WI38 (cell line): ENCODE data around the gene KYAT1.
A peak's percentile ranks its signal among the peaks of the same experiment; 100 is the strongest.

Experiments
- H3K4me3 ChIP-seq: 2 replicates; pipeline ENCODE4 v1.5.1; 2011; ENCODE audit warnings: low read depth, mild to moderate bottlenecking, control low read depth, low read length
- TF ChIP-seq, protein P1 (sequence below): IDR thresholded peaks from 2 replicates; pipeline ENCODE4 v1.5.1; 2012; ENCODE audit warnings: low read depth, mild to moderate bottlenecking, control low read depth, low read length

KYAT1 gene

DNA sequence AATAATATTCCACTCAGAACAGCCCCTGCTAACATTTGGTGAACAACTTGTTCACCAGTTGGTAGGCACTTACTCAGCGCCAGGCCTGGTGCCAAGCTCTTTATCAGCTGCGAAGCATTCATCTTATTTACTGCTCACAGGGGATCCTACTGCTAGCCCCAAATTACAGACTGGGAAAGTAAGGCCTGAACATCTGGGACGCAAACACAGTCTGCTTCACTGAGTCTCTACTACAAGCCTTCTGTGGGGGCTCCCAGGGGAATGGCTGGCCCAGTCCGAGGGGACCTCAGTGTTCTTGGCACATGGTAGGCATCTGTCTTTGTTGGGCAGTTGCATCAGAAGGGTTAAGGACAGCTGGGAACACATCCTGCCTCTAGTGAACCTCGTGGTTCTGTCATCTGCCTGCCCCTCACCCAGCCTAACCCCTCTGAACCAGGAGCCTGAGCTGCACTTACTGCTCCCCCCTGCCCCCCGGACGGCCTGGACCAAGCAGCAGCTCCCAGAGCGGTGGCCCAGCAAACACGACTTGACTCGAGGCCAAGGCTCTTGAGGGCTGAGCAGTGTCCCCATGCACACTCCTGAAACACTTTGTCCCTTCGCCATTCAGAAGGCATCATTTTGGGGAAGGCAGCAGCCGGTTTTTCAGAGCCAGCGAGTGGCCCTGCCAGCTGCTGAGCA lies 38.8 kb upstream of the KYAT1 start, which contains the start of gene PHYHD1:
Gene PHYHD1, plus strand, starts transcription at position 602 of the 678 bp plus-strand sequence. CDS start 1,342 bp downstream, outside the sequence.
- H3K4me3 ChIP-seq: peak within 1 kb of the TSS; percentile 62
- TF ChIP-seq, protein P1, sequence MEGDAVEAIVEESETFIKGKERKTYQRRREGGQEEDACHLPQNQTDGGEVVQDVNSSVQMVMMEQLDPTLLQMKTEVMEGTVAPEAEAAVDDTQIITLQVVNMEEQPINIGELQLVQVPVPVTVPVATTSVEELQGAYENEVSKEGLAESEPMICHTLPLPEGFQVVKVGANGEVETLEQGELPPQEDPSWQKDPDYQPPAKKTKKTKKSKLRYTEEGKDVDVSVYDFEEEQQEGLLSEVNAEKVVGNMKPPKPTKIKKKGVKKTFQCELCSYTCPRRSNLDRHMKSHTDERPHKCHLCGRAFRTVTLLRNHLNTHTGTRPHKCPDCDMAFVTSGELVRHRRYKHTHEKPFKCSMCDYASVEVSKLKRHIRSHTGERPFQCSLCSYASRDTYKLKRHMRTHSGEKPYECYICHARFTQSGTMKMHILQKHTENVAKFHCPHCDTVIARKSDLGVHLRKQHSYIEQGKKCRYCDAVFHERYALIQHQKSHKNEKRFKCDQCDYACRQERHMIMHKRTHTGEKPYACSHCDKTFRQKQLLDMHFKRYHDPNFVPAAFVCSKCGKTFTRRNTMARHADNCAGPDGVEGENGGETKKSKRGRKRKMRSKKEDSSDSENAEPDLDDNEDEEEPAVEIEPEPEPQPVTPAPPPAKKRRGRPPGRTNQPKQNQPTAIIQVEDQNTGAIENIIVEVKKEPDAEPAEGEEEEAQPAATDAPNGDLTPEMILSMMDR: no peak

DNA sequence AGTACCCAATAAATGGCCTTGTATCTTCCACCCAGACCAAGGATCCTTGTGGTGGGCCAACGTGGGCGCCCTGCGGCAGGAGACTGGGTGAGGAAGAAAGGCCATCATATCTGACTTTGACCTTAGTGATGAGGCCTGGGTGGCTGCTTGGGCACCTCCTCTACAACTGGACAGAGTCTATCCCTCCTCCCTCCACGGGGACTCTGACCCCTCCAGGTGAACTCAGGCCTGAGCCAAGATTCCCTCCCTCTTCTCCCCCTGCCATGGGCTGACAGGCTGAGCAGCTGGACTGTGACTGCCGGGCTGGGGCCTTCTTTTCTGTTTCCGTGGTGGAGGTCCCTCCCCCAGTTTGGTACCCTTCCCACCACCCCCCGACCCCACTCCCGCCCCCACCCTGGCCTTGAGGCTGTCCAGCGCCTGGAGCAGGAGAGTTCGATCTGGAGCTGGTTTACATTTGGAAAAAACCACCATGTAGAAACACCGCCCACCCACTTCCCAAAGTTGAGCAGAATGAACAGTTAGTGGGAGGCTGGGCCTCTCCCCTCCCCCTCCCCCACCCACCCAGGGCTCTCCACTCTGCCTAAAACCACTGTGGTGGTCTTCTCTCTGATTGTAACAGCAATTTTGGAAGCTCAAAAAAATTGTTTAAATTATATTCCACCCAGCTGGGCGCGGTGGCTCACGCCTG lies 37.8 kb upstream of the KYAT1 start:
- TF ChIP-seq, protein P1: no peak
- no peak overlapping the region for H3K4me3 ChIP-seq

DNA sequence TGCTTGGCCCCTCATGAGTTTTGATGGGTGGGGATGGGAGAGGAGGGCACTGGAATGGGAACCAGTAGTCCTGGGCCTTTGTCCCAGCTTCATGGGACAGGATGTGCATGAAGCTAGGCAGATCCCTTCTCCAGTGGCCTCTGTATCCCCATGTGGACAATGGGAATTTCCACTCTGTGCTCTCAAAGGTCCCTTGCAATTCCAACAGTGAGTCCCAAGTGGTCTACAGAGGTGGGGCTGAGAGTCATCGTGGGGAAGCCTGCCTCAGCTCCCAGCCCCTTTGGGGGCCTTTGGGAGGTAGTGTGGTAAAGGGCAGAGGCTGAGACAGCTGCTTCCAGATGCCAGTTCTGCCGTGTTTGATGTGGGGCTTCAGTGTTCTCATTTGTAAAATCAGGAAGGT lies 37.2 kb upstream of the KYAT1 start:
- TF ChIP-seq, protein P1: no peak
- H3K4me3 ChIP-seq: no peak overlapping the region

DNA sequence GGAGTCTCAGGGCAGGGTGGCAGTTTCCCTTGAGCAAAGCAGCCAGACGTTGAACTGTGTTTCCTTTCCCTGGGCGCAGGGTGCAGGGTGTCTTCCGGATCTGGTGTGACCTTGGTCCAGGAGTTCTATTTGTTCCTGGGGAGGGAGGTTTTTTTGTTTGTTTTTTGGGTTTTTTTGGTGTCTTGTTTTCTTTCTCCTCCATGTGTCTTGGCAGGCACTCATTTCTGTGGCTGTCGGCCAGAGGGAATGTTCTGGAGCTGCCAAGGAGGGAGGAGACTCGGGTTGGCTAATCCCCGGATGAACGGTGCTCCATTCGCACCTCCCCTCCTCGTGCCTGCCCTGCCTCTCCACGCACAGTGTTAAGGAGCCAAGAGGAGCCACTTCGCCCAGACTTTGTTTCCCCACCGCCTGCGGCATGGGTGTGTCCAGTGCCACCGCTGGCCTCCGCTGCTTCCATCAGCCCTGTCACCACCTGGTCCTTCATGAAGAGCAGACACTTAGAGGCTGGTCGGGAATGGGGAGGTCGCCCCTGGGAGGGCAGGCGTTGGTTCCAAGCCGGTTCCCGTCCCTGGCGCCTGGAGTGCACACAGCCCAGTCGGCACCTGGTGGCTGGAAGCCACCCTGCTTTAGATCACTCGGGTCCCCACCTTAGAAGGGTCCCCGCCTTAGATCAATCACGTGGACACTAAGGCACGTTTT lies 35.5 kb upstream of the KYAT1 start:
- H3K4me3 ChIP-seq: no peak overlapping the region
- TF ChIP-seq, protein P1: no peak

DNA sequence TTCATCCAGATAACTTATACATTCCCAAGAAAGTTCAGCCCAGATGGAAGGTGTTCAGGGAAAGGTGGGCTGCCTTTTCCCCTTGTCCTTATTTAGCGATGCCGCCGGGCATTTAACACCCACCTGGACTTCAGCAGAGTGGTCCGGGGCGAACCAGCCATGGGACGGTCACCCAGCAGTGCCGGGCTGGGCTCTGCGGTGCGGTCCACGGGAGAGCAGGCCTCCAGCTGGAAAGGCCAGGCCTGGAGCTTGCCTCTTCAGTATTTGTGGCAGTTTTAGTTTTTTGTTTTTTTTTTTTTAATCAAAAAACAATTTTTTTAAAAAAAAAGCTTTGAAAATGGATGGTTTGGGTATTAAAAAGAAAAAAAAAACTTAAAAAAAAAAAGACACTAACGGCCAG lies 35.0 kb upstream of the KYAT1 start:
- TF ChIP-seq, protein P1: no peak
- H3K4me3 ChIP-seq: no peak overlapping the region

DNA sequence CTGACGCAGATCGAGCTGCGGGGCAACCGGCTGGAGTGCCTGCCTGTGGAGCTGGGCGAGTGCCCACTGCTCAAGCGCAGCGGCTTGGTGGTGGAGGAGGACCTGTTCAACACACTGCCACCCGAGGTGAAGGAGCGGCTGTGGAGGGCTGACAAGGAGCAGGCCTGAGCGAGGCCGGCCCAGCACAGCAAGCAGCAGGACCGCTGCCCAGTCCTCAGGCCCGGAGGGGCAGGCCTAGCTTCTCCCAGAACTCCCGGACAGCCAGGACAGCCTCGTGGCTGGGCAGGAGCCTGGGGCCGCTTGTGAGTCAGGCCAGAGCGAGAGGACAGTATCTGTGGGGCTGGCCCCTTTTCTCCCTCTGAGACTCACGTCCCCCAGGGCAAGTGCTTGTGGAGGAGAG lies 34.5 kb upstream of the KYAT1 start:
- H3K4me3 ChIP-seq: no peak overlapping the region

More for the DNA sequence above, 34.5 kb upstream of the KYAT1 start:
- TF ChIP-seq, protein P1: no peak
